HCT116 (cell line): ENCODE measurements around the gene RAD51D. TPM values are rescaled to one million over a fixed set of nuclear protein-coding genes. Genes with fewer than 3 reads are reported as not detected.

Experiments
- ATAC-seq: fragments of 200-7000 bp; cut with Tn5 transposase; 2 replicates; pipeline ENCODE4 v1.9.1; 2020; ENCODE audit warnings: mild to moderate bottlenecking, moderate library complexity
- BruUV-seq: library from RNA; stranded (reverse); fragments of 400-500 nt; replicated peaks from 2 replicates; lab custom pipeline; 2021; lab: Mats Ljungman, UMichigan
- CTCF ChIA-PET: fragments of 300-600 bp; sonication (Branson Sonifier 250); formaldehyde crosslinking; loops from one replicate; lab custom pipeline; 2021; ENCODE audit warnings: antibody characterized with exemption; lab: Charles Lee
- POLR2A ChIA-PET: fragments of 300-600, 350-600 bp; sonication (Branson Sonifier 250); formaldehyde crosslinking; loops from one replicate; lab custom pipeline; 2021; ENCODE audit warnings: antibody characterized with exemption; lab: Charles Lee
- RAD21 ChIA-PET, 2 experiments: fragments of 300-600 bp; sonication (Branson Sonifier 250); formaldehyde crosslinking; loops; one replicate each; lab custom pipeline; 2023; ENCODE audit warnings: low total read pairs in 2 of 2; ENCODE audit not compliant: uncharacterized antibody in 2 of 2, unreplicated experiment in 2 of 2, low non-redundant PET in 1 of 2; lab: Charles Lee
- DNase-seq: peaks from one replicate; pipeline ENCODE4 v3.0.0-alpha.2; 2010; ENCODE audit warnings: low read depth, low spot score
- H2AFZ ChIP-seq: fragments of 200-600 bp; shearing (Covaris generic), sonication (generic); 2 replicates; pipeline ENCODE4 v1.6.1; 2017; ENCODE audit warnings: low read depth, mixed run types, mixed read lengths, antibody characterized with exemption, low read length; ENCODE audit not compliant: poor library complexity, severe bottlenecking
- H3K27ac ChIP-seq: 2 replicates; pipeline ENCODE4 v1.5.1; 2012; ENCODE audit warnings: low read depth, low read length
- H3K27me3 ChIP-seq: fragments of 200-600 bp; sonication (generic); 2 replicates; pipeline ENCODE4 v1.6.1; 2016; ENCODE audit warnings: mixed run types, low read length, mixed read lengths; ENCODE audit not compliant: insufficient read depth
- H3K36me3 ChIP-seq, 2 experiments: fragments of 200-500 bp in 1 of 2; fragments of 200-600 bp in 1 of 2; sonication (Bioruptor generic) in 1 of 2; sonication (generic) in 1 of 2; 2 replicates each; pipeline versions ENCODE4 v1.5.1 to v1.6.1; 2014 to 2016; ENCODE audit warnings: low read length in 2 of 2, inconsistent platforms in 1 of 2, mixed read lengths in 1 of 2, mixed run types in 1 of 2; ENCODE audit not compliant: insufficient read depth in 2 of 2, control insufficient read depth in 1 of 2
- H3K4me1 ChIP-seq, 2 experiments: fragments of 200-600 bp in 1 of 2; sonication (generic) in 1 of 2; 2 replicates each; pipeline versions ENCODE4 v1.5.1 to v1.6.1; 2012 to 2017; ENCODE audit warnings: low read length in 2 of 2, inconsistent platforms in 1 of 2, mild to moderate bottlenecking in 1 of 2, mixed read lengths in 1 of 2, mixed run types in 1 of 2, moderate library complexity in 1 of 2; ENCODE audit not compliant: insufficient read depth in 2 of 2, control insufficient read depth in 1 of 2
- H3K4me2 ChIP-seq: fragments of 200-600 bp; sonication (generic); 2 replicates; pipeline ENCODE4 v1.6.1; 2017; ENCODE audit warnings: mixed run types, low read length, mixed read lengths
- H3K4me3 ChIP-seq, 2 experiments: fragments of 200-600 bp in 1 of 2; sonication (generic) in 1 of 2; replicated peaks in 1 of 2; 2 replicates each; pipeline ENCODE4 v1.5.1; 2011 to 2016; ENCODE audit warnings: low read length in 2 of 2, control low read depth in 1 of 2, low read depth in 1 of 2, mild to moderate bottlenecking in 1 of 2, mixed read lengths in 1 of 2, mixed run types in 1 of 2
- H3K79me2 ChIP-seq: fragments of 200-600 bp; sonication (generic); 2 replicates; pipeline ENCODE4 v1.6.1; 2017; ENCODE audit warnings: mild to moderate bottlenecking, mixed run types, low read length, moderate library complexity, mixed read lengths; ENCODE audit not compliant: insufficient read depth
- H3K9ac ChIP-seq: fragments of 200-600 bp; sonication (generic); 2 replicates; pipeline ENCODE4 v1.6.1; 2016; ENCODE audit warnings: low read length, mixed read lengths
- H3K9me2 ChIP-seq: fragments of 200-600 bp; sonication (generic), shearing (Covaris generic); 2 replicates; pipeline ENCODE4 v1.6.1; 2017; ENCODE audit warnings: mixed run types, mild to moderate bottlenecking, moderate library complexity; ENCODE audit not compliant: insufficient read depth
- H3K9me3 ChIP-seq, 2 experiments: fragments of 200-500 bp in 1 of 2; fragments of 200-600 bp in 1 of 2; sonication (Bioruptor generic) in 1 of 2; sonication (generic) in 1 of 2; 2 replicates each; pipeline ENCODE4 v1.6.1; 2014 to 2017; ENCODE audit warnings: low read length in 2 of 2, mixed read lengths in 2 of 2, inconsistent platforms in 1 of 2, low read depth in 1 of 2, mild to moderate bottlenecking in 1 of 2, mixed run types in 1 of 2, moderate library complexity in 1 of 2; ENCODE audit not compliant: control insufficient read depth in 1 of 2, insufficient read depth in 1 of 2
- H4K20me1 ChIP-seq: fragments of 200-600 bp; sonication (generic), shearing (Covaris generic); 2 replicates; pipeline ENCODE4 v1.6.1; 2017; ENCODE audit warnings: mixed run types, mild to moderate bottlenecking, moderate library complexity; ENCODE audit not compliant: insufficient read depth
- CTCF ChIP-seq, 3 experiments: fragments of 200-600 bp in 1 of 3; sonication (generic) in 1 of 3; IDR thresholded peaks in 2 of 3; conservative IDR thresholded peaks in 1 of 3; 2 replicates each; pipeline ENCODE4 v1.5.1; 2012 to 2017; ENCODE audit warnings: low read depth in 2 of 3, low read length in 2 of 3, antibody characterized with exemption in 1 of 3, borderline replicate concordance in 1 of 3, control low read depth in 1 of 3, mild to moderate bottlenecking in 1 of 3, mixed read lengths in 1 of 3, mixed run types in 1 of 3, moderate library complexity in 1 of 3; ENCODE audit not compliant: insufficient read depth in 1 of 3
- EGR1 ChIP-seq: IDR thresholded peaks from 2 replicates; pipeline ENCODE4 v1.6.1; 2012; ENCODE audit warnings: low read depth
- EZH2phosphoT487 ChIP-seq: fragments of 200-600 bp; IDR thresholded peaks from 2 replicates; pipeline ENCODE4 v1.6.1; 2018; ENCODE audit warnings: antibody characterized with exemption, borderline replicate concordance
- FOSL1 ChIP-seq: IDR thresholded peaks from 2 replicates; pipeline ENCODE4 v1.6.1; 2012; ENCODE audit warnings: low read depth
- JUND ChIP-seq: IDR thresholded peaks from 2 replicates; pipeline ENCODE4 v1.6.1; 2012
- MAX ChIP-seq: IDR thresholded peaks from 2 replicates; pipeline ENCODE4 v1.6.1; 2012
- POLR2AphosphoS5 ChIP-seq: IDR thresholded peaks from 2 replicates; pipeline ENCODE4 v1.6.1; 2011; ENCODE audit warnings: mild to moderate bottlenecking, low read depth, low read length, moderate library complexity
- REST ChIP-seq: IDR thresholded peaks from 2 replicates; pipeline ENCODE4 v1.6.1; 2012; ENCODE audit warnings: low read depth
- SP1 ChIP-seq: IDR thresholded peaks from 2 replicates; pipeline ENCODE4 v1.6.1; 2012; ENCODE audit warnings: low read depth
- SRF ChIP-seq: IDR thresholded peaks from 2 replicates; pipeline ENCODE4 v1.6.1; 2012; ENCODE audit warnings: low read depth
- ZBTB33 ChIP-seq: IDR thresholded peaks from 2 replicates; pipeline ENCODE4 v1.6.1; 2011; ENCODE audit warnings: mild to moderate bottlenecking, low read length, moderate library complexity; ENCODE audit not compliant: insufficient replicate concordance; ENCODE audit errors: extremely low read depth
- intact Hi-C: fragments of 100-400 bp; cut with micrococcal nuclease; formaldehyde crosslinking; loops from 2 replicates; pipeline ENCODE4 v1.10.0; 2022
- total RNA-seq: library from RNA; stranded (reverse); gene quantifications from one replicate; pipeline ENCODE4 v1.2.1, GENCODE V29; 2021; ENCODE audit not compliant: unreplicated experiment

RAD51D gene
- total RNA-seq, 1 experiment from 2014 or later = 12.9 TPM

GRCh38 chr17:35051183-35051578 lies 68.5 kb downstream of the RAD51D start:
- Histone ChIP-seq H3K9me3 (no peaks in the 10 kb centered on the region), H3K9ac (no peak overlapping the region), H3K9me2 (no peaks in the 10 kb centered on the region), H4K20me1 (no peaks in the 10 kb centered on the region), H3K27ac (no peak overlapping the region), H3K36me3 (no peaks in the 10 kb centered on the region), H3K4me2 (no peak overlapping the region), H3K79me2 (peaks cover 20% of the 10 kb centered on the region), H3K27me3 (no peaks in the 10 kb centered on the region), H2AFZ (no peak overlapping the region), H3K4me1 (peaks cover 3 to 11% of the 10 kb centered on the region in 2 experiments; a peak in 2 of 4 replicates), H3K4me3 (no peak overlapping the region)
- no peak for TF ChIP-seq FOSL1
- ChIA-PET CTCF (no interaction called here), POLR2A (no interaction called here), RAD21 (no interaction called here)
- intact Hi-C loops = no loop called here
- BruUV-seq = no TSS peak
- no peak for ATAC-seq
- no peak for DNase-seq

DNA sequence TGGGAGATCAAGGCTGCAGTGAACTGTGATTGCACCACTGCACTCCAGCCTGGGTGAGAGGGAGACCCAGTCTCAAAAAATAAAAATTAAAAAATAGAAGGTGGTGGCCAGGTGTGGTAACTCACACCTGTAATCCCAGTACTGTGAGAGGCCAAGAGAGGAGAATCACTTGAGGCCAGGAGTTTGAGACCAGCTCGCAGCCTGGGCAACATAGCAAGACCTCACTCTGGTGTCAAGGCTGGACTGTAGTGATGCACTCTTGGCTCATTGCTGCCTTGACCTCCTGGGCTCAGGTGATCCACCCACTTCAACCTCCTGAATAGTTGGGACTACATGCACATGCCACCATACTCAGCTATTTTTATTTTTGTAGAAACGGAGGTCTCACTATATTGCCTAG lies 69.5 kb downstream of the RAD51D start:
- Histone ChIP-seq H2AFZ (no peak overlapping the region), H3K4me3 (no peak overlapping the region), H3K9ac (no peak overlapping the region), H4K20me1 (no peaks in the 10 kb centered on the region), H3K9me2 (no peaks in the 10 kb centered on the region), H3K4me2 (no peak overlapping the region), H3K4me1 (peaks cover 0 to 11% of the 10 kb centered on the region in 2 experiments; a peak in 1 of 4 replicates), H3K9me3 (no peaks in the 10 kb centered on the region), H3K79me2 (peaks cover 20% of the 10 kb centered on the region), H3K27me3 (no peaks in the 10 kb centered on the region), H3K27ac (no peak overlapping the region), H3K36me3 (no peaks in the 10 kb centered on the region)
- intact Hi-C loops = no loop called here
- TF ChIP-seq CTCF (IDR thresholded peaks at IDR 0.05 in 2 of 3, conservative IDR thresholded peaks at IDR 0.05 in 1 of 3; ENCODE audit: borderline replicate concordance in 1 of 3, insufficient read depth in 1 of 3, low read depth in 2 of 3, low read length in 2 of 3) (no peak), SRF (no peak), EGR1 (no peak), EZH2phosphoT487 (no peak), ZBTB33 (no peak), SP1 (no peak), JUND (no peak), REST (no peak), POLR2AphosphoS5 (no peak), MAX (no peak)
- POLR2A ChIA-PET = no interaction called here
- DNase-seq (no peak), ATAC-seq (no peak)
- no TSS peak for BruUV-seq
- CTCF ChIA-PET = no interaction called here
- RAD21 ChIA-PET = no interaction called here
